Muscle of arm (tissue), 12 donors: ENCODE data around the gene PIK3CA. TPM values are rescaled to one million over a fixed set of nuclear protein-coding genes. Genes with fewer than 3 reads are reported as not detected.
A peak's percentile ranks its signal among the peaks of the same experiment; 100 is the strongest.
"Not testable (repeated sequence)": the region's sequence is repeated elsewhere in the genome, so short reads cannot be mapped to it uniquely, and the experiment has no call there.

ENCODE experiments used
- DNase-seq: peaks from one replicate; pipeline ENCODE4 v3.0.0-alpha.2; 2013
- polyA plus RNA-seq, 12 donors: library from polyadenylated mRNA; unstranded; fragments of 120-200 nt; gene quantifications; one replicate each; pipeline ENCODE4 v1.2.1, GENCODE V29; 2013; ENCODE audit not compliant: insufficient read length in 12 of 12

Gene PIK3CA
- polyA plus RNA-seq, 12 donors = 21.7 to 29.5 (median 25.6) TPM; not detected in 1

- DNase-seq = not testable (repeated sequence)
These were observed 112.0 kb downstream of the PIK3CA start for GRCh38 chr3:179259959-179260756.

GRCh38 chr3:179260949-179261765 lies 113.0 kb downstream of the PIK3CA start:
- DNase-seq = peak; percentile 45

- DNase-seq = no peak
These were observed 115.0 kb downstream of the PIK3CA start for GRCh38 chr3:179263134-179263533.

- DNase-seq = no peak
These were observed 116.3 kb downstream of the PIK3CA start for GRCh38 chr3:179264449-179264848.

GRCh38 chr3:179265092-179265491 lies 116.9 kb downstream of the PIK3CA start:
- DNase-seq = no peak

- DNase-seq = no peak
These were observed 117.7 kb downstream of the PIK3CA start for GRCh38 chr3:179265875-179266274.

- DNase-seq = peak; percentile 13
These were observed 118.6 kb downstream of the PIK3CA start for GRCh38 chr3:179266701-179267211.

GRCh38 chr3:179268400-179269051 lies 120.4 kb downstream of the PIK3CA start:
- DNase-seq = no peak

GRCh38 chr3:179269152-179269707 lies 121.1 kb downstream of the PIK3CA start:
- no peak for DNase-seq

GRCh38 chr3:179272385-179272784 lies 124.2 kb downstream of the PIK3CA start:
- no peak for DNase-seq

- DNase-seq = not testable (repeated sequence)
These were observed 126.3 kb downstream of the PIK3CA start for GRCh38 chr3:179274434-179274833.

GRCh38 chr3:179276001-179276400 lies 127.8 kb downstream of the PIK3CA start:
- no peak for DNase-seq

GRCh38 chr3:179276743-179277142 lies 128.6 kb downstream of the PIK3CA start:
- DNase-seq = no peak

- DNase-seq = no peak
These were observed 130.0 kb downstream of the PIK3CA start for GRCh38 chr3:179278151-179278550.

GRCh38 chr3:179278932-179279693 lies 131.0 kb downstream of the PIK3CA start:
- no peak for DNase-seq

- DNase-seq = no peak
These were observed 131.7 kb downstream of the PIK3CA start for GRCh38 chr3:179279837-179280236.

GRCh38 chr3:179281825-179282224 lies 133.7 kb downstream of the PIK3CA start:
- no peak for DNase-seq

GRCh38 chr3:179286331-179286730 lies 138.2 kb downstream of the PIK3CA start:
- DNase-seq = no peak

- DNase-seq = no peak
These were observed 140.7 kb downstream of the PIK3CA start for GRCh38 chr3:179288845-179289244.

GRCh38 chr3:179289295-179289694 lies 141.1 kb downstream of the PIK3CA start:
- DNase-seq = no peak
